Measurements from ENCODE around the gene TAF4.

DNA sequence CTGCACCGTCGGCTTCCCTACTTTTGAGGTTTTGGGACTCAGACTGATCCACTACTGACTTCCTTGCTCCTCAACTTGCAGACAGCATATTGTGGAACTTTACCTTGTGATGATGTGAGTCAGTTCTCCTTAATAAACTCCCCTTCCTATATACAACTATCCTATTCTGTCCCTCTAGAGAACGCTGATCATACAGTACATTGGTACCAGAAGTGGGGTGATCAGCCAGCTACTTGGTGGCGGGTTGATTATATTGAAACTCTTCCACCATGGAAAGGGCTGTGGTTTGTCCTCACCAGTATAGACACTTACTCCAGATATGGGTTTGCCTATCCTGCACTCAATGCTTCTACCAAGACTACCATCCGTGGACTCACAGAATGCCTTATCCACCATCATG is 7.6 kb upstream of the TAF4 start:
- no peak for TF ChIP-seq SMC3 (conservative IDR thresholded peaks at IDR 0.05; ENCODE audit: poor library complexity)
- TF ChIP-seq, protein P1, sequence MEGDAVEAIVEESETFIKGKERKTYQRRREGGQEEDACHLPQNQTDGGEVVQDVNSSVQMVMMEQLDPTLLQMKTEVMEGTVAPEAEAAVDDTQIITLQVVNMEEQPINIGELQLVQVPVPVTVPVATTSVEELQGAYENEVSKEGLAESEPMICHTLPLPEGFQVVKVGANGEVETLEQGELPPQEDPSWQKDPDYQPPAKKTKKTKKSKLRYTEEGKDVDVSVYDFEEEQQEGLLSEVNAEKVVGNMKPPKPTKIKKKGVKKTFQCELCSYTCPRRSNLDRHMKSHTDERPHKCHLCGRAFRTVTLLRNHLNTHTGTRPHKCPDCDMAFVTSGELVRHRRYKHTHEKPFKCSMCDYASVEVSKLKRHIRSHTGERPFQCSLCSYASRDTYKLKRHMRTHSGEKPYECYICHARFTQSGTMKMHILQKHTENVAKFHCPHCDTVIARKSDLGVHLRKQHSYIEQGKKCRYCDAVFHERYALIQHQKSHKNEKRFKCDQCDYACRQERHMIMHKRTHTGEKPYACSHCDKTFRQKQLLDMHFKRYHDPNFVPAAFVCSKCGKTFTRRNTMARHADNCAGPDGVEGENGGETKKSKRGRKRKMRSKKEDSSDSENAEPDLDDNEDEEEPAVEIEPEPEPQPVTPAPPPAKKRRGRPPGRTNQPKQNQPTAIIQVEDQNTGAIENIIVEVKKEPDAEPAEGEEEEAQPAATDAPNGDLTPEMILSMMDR (IDR thresholded peaks at IDR 0.05; ENCODE audit: poor library complexity, severe bottlenecking) = no peak
- TF ChIP-seq EZH2 (IDR thresholded peaks at IDR 0.05; ENCODE audit: borderline replicate concordance, insufficient read depth, low read length, poor library complexity, severe bottlenecking) = no peak
